ENCODE data around the gene MAPKAPK5.
"Not testable (repeated sequence)": the region's sequence is repeated elsewhere in the genome, so short reads cannot be mapped to it uniquely, and the experiment has no call there.

MAPKAPK5 gene, protein sequence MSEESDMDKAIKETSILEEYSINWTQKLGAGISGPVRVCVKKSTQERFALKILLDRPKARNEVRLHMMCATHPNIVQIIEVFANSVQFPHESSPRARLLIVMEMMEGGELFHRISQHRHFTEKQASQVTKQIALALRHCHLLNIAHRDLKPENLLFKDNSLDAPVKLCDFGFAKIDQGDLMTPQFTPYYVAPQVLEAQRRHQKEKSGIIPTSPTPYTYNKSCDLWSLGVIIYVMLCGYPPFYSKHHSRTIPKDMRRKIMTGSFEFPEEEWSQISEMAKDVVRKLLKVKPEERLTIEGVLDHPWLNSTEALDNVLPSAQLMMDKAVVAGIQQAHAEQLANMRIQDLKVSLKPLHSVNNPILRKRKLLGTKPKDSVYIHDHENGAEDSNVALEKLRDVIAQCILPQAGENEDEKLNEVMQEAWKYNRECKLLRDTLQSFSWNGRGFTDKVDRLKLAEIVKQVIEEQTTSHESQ

DNA sequence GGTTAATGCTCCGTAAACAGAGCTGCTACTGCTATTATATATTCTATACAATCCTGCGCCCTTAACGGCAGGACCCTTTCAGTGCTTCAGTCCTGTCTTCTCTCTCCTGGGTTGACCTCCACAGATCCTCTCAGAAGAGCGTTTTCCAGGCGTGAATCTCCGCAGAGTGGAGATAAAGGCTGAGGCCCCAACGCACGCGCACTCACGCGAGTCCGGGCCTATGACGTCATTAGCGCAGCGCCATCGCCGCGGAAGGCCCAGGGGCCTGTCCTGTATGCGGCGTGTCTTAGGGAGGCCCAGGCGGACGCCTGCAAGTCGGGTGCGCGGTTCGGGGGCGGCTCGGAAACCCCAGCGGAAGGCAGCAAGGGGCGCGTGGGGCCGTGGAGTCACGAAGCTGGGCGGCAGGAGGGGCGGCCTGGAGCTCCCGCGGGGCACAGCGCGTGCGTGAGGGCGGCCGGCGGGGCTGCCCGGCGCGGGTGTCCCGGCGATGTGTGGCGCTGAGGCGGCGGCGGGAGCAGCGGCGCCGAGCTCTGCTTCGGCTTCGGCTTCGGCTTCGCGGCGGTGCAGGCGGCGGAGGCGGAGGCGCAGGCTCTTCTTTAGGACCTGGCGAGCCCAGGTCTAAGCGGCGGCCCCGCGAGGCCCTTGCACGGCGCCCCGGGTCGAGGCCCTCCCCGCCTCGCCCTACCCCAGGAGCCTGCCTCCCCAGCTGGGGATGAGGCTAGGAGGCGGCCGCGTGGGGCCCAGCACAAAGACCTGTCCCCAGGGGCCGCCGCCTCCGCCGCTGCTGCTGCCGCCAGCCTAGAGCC lies at the start of gene MAPKAPK5:
Gene MAPKAPK5, plus strand, starts transcription at position 479 of the 806 bp plus-strand sequence. CDS start 506 bp downstream, outside the sequence.
- Histone ChIP-seq H3K27ac (peak within 1 kb of the TSS; percentile 89 to 100 (median 97)), H3K4me3 (peak within 1 kb of the TSS; percentile 65 to 99 (median 84))

DNA sequence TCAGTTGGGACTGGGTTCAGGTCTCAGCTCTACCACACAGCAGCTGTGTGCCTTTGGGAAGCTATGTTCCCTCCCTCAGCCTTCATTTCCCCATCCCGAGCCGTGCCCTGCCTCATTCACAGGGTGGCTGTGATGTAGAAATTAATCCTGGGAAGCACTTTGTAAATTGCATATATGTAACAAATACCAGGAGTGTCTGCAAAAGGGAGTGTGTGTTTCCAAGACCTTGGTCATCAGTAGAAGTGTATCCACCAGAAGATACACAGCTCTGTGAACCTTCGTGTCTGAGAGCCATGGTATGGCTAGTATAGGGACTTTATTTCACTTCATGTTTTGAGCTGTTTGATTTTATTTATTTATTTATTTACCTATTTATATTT lies 49.2 kb upstream of the MAPKAPK5 start:
- Histone ChIP-seq H3K27ac (peak overlapping the region in 1 of 21 experiments; percentile 35), H3K4me3 (no peak overlapping the region)

DNA sequence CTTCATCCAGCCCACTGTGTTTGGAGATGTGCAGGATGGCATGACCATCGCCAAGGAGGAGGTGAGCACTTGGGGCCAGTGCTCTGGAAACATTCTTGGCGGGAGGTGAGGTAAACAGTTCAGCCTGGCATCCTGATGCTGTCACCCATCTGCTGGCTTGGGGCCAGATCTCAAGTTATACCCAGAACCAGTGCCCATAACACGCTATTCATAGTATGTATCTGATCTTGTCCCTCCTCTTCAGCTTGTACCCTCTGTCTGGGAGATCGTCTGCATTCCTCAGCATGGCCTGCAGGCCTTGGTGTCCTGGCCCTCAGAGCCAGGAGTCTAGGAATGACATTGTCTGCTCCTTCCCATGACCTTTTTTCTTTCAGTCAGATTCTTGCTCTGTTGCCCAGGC lies 43.8 kb upstream of the MAPKAPK5 start:
- H3K4me3 ChIP-seq = no peak overlapping the region
- H3K27ac ChIP-seq = no peak overlapping the region

DNA sequence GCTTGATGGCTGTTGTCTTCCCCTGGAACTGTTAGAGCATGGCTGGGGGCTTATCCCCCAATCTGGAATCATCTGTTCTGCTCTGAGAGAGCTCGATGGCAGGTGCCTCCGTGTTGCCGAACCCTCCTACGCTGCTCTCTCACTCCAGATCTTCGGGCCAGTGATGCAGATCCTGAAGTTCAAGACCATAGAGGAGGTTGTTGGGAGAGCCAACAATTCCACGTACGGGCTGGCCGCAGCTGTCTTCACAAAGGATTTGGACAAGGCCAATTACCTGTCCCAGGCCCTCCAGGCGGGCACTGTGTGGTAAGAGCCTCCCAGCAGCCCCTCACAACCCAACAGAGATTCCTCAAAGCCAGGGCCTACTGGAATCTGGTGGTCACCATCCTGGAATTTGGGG lies 42.3 kb upstream of the MAPKAPK5 start:
- Histone ChIP-seq H3K4me3 (no peak overlapping the region), H3K27ac (no peak overlapping the region)

DNA sequence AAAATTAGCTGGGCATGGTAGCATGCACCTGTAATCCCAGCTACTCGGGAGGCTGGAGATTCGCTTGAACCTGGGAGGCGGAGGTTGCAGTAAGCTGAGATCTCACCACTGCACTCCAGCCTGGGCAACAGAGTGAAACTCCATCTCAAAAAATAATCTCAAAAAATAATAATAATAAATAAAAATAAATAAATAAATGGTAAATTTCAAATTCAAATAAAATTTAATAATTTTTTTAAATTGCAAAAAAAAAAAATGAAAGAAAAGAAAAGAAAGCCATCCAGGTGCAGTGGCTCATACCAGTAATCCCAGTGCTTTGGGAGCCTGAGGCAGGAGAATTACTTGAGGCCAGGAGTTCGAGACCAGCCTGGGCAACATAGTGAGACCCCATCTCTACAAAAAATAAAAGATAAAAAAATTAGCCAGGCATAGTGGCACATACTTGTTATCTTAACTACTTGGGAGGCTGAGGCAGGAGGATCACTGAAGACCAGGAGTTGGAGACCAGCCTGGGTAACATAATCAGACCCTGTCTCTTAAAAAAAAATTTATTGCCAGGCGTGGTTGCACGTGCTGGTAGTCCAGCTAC lies 38.9 kb upstream of the MAPKAPK5 start:
- H3K4me3 ChIP-seq = no peak overlapping the region

DNA sequence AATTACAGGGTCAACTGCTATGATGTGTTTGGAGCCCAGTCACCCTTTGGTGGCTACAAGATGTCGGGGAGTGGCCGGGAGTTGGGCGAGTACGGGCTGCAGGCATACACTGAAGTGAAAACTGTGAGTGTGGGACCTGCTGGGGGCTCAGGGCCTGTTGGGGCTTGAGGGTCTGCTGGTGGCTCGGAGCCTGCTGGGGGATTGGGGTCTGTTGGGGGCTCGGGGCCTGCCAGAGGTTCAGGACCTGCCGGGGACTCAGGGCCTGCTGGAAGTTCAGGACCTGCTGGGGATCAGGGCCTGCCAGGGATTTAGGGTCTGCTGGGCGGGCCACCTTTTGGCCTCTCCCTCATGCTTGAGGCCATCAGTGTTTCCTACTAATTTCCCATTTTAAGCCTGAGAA lies 38.2 kb upstream of the MAPKAPK5 start:
- H3K4me3 ChIP-seq = no peak overlapping the region
- no peak overlapping the region for H3K27ac ChIP-seq

More for the DNA sequence above, 38.9 kb upstream of the MAPKAPK5 start:
- no peak overlapping the region for H3K27ac ChIP-seq

DNA sequence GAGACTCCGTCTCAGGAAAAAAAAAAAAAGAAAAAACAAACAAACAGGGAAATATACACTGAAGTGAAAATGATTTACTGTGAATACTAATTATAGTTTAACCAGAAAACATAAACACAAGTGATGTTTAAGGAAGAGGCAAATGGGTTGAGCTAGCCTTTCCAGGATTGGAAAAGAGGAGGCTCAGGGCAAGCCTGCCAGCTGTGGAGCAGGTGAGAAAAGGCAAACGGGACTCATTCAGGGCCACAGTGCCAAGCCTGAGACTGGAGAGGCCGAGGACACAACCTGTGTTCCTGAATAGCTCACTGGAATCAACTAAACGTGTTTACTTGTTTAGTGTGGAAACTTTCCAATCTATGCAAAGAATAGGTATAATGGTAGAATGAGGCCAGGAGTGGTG lies 35.7 kb upstream of the MAPKAPK5 start:
- no peak overlapping the region for H3K4me3 ChIP-seq
- no peak overlapping the region for H3K27ac ChIP-seq

DNA sequence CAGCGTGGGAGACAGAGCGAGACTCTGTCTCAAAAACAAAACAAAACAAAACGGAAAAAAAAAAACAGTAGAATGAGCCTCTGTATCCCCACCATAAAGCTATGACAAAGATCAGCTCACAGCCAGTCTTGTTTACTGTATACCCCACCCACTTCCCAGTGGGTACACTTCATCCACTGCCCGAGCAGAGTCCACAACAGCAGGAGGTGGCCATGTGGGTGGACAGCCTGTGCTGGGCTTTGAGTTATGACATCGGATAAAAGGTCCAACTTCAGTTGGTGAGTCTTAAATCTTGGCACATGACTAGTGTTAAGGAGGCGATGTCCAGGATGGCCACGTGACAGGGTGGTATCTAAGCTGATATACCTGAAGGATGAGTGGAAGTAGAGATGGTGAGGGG lies 34.8 kb upstream of the MAPKAPK5 start:
- no peak overlapping the region for H3K4me3 ChIP-seq
- no peak overlapping the region for H3K27ac ChIP-seq

DNA sequence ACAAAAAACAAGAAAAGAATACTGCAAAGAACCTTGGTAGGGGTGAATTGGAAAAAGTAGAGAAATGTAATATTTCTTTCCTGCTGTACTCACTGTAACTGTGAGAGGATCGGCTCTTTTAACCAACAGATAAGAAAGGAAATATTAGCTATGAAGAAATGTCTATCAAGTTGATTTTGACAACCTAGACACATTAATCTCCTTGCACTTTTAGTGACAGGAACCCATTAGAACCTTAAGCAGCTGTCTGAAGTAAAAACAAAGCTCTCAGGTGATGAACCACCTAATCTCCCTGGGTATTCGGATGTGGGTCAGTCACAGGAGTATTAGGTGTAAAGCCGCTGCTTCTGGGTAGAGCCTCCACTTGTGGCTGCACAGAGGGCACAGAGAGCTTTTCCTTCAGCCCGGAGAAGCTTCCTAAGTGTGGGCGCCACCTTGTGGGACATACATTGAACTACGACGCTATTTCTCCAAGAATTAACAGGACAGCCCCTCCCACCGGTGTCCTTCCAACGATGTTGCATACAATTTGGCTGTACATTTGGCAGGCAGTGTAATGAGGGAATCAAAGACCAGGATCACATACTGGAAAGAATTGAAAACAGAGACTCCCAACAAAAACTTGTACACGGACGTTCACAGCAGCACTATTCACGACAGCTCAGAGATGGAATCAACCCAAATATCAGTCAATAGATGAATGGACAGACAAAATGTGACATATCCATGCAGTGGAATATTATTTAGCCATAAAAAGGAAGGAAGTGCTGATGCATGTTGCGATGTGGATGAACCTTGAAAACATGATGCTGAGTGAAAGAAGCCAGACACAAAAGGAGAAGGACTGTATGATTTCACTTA lies 28.9 kb upstream of the MAPKAPK5 start:
- H3K4me3 ChIP-seq = no peak overlapping the region

DNA sequence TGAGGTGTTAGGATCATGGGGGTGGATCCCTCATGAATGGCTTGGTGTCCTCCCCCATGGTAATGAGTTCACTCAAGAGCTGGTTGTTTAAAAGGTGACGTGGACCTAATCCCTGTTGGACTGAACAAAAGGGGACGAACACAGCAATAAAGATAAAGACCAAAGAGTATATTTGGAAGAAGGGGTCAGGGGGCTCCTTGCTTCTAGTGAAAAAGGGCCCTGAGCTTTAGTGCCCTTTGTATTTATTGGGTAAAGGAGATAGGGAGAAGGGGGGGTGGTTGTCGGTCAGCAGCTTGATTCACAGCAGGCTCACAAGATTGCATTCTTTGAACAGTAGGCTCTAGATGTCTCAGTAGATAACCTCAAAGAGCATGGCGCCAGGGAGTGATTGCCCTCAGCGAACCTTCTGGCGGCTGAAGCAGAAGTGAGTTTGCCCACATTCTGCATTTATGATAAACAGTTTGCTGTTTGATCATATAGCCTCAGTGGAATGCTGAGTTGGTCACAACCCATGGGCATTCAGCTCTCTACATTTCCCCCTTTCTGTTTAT lies 25.9 kb upstream of the MAPKAPK5 start:
- no peak overlapping the region for H3K27ac ChIP-seq

More for the DNA sequence above, 28.9 kb upstream of the MAPKAPK5 start:
- no peak overlapping the region for H3K27ac ChIP-seq

DNA sequence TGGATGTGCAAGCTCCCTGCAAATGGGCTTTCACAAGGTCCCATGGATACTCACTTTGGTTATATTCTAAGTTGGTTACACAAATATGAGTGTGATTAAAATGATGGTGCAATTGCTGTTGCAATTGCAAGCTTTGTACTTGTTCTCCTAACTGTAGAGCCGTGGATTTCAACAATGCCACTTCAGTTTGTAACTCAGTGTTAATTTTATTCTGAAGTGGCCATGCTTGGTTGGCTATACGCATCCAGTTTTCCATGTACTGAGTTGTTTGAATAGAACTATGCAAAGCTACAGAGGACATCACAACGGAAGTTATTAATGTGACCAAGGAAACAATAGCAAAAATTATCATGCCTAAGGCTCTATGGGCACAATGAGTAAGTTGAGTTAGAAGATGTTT lies 25.1 kb upstream of the MAPKAPK5 start:
- H3K27ac ChIP-seq = not testable (repeated sequence)

More for the DNA sequence above, 25.9 kb upstream of the MAPKAPK5 start:
- no peak overlapping the region for H3K4me3 ChIP-seq

DNA sequence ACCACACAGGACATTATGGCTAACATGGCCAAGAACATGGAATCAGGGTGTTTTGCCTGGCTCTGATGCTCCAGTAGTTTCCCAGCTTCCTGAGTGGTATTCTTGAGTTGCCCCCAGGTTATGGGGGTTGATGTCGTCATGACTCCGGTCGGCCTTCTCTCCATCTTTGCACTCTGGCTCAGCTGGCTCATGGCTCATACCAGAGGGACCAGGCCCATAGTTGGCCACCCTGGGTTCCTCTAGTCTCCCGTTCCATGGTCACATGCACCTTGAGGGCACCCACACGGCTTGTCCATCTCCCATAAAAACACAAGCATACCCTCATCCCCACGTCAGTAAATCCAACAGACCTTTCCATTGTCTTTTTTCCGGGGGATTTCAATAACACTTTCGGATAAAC lies 23.7 kb upstream of the MAPKAPK5 start:
- no peak overlapping the region for H3K4me3 ChIP-seq
- no peak overlapping the region for H3K27ac ChIP-seq

More for the DNA sequence above, 25.1 kb upstream of the MAPKAPK5 start:
- not testable (repeated sequence) for H3K4me3 ChIP-seq

DNA sequence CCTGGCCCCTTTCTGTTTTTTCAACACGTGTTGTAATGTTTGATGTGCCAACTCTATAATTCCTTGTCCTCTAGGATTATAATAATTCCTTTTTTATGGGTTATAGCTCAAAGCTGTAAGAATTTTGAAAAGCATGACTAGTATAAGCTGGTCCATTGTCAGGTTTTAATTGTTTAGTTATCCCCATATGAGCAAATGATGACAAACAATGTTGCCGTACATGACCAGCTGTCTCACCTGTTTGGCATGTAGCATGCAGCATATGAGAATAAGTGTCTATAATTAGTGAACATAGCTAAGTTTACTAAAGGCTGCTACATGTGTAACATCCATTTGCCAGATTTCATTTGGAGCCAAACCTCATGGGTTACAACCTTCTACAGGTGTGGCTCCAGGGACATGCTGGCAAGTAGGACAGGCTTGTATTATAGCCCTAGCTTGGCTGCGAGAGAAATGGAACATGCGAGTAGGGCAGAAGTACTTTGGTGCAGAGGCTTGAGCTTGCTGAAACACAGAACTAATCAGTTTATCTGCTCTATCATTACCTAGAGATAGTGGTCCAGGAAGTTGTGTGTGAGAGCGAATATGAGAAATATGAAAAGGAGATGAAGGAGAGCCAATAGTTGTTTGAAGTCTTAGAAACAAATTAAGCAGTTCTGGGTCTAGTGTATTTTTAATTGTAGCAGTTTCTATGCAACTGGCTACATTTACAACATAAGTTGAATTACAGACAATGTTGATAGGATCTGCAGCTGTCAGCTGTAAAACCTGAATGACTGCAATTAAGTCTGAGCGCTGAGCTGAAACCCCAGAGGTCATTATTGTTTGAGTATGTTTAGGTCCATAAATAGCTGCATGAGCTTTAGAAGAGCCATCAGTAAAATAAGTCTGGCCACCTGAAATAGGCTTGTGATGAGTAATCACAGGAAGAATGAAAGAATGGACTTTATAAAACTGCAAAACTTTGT lies 22.6 kb upstream of the MAPKAPK5 start:
- no peak overlapping the region for H3K4me3 ChIP-seq
- no peak overlapping the region for H3K27ac ChIP-seq

DNA sequence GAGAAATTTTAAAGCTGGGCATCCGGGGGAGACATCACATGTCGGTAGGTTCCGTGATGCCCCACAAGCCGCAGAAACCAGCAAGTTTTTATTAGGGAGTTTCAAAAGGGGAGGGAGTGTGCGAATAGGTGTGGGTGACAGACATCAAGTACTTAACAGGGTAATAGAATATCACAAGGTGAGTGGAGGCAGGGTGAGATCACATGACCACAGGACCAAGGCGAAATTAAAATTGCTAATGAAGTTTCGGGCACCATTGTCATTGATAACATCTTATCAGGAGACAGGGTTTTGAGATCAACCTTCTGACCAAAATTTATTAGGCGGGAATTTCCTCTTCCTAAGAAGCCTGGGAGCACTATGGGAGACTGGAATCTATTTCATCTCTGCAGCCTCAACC lies 21.2 kb upstream of the MAPKAPK5 start:
- not testable (repeated sequence) for H3K27ac ChIP-seq, H3K4me3 ChIP-seq

DNA sequence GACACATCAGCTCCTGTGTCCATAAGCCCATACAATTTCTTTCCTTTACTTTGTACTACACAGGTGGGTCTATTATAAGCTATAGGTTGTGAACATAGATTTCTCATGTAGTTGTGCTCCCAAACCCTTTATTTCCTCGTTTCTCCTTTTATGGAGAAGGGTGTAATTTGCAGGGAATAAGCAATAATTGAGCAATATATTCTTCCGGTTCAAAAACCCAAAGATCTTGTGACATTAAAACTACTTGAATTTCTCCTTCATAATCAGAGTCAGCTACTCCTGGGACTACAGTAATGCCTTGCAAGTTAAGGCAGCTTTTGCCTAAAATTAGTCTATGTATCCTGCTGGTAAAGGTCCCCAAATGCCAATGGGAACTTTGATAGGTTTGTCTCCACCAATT lies 19.1 kb upstream of the MAPKAPK5 start:
- Histone ChIP-seq H3K27ac (peak overlapping the region in 1 of 21 experiments; percentile 29), H3K4me3 (no peak overlapping the region)

DNA sequence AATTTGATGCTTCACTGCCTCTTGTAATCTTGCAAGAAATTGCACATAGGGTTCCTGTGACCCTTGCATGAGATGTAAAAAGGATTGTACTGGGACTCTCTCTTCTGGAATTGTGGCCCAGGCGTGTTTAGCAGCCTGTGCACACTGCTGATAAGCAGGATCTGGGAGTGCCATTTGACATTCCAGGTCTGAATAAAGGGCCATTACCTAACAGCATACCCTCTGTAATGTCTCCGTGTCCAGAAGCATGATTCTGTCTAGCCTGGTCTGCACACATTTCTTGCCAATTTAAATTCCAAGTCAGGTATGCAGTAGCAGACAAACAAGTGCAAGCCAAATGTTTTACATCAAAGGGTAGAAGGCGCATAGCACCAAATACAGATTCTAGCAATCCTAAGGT lies 18.1 kb upstream of the MAPKAPK5 start:
- H3K4me3 ChIP-seq = no peak overlapping the region
- H3K27ac ChIP-seq = peak overlapping the region in 1 of 21 experiments; percentile 29

DNA sequence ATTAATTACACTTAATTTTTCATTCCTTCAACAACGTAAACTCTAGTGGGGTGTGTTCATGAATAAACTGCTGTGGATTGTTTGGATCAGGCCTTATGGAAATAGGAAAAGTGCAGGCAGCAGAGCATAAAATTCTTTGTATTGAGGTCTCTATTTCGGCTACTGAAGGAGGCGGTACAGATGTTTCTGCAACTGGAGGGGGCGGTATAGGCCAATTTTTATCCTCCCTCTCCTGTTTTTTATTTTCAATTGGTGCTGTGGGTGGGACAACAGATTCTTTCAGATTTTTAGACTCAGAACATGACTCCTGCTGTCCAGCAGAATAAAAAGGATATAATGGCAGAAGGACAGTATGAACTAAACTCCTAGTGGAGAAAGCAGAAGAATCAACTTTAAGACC lies 17.7 kb upstream of the MAPKAPK5 start:
- not testable (repeated sequence) for H3K27ac ChIP-seq, H3K4me3 ChIP-seq

DNA sequence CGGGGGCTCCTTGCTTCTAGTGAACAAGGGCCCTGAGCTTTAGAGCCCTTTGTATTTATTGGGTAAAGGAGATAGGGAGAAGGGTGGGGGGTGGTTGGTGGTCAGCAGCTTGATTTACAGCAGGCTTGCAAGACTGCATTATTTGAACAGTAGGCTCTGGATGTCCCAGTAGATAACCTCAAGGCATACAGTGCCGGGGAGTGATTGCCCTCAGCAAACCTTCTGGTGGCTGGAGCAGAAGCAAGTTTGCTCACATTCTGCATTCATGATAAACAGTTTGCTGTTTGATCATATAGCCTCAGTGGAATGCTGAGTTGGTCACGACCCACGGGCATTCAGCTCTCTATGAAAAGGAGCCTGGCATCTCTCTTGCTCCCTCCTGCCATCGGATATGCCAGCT lies 16.5 kb upstream of the MAPKAPK5 start:
- Histone ChIP-seq H3K27ac (no peak overlapping the region), H3K4me3 (no peak overlapping the region)
